BLaER1 treated with 17β-estradiol and CSF1 and Interleukin-3, amounts not matched to agents 10 nM and 100 nM (cell line): Measurements from ENCODE around the gene CKAP4.
A peak's percentile ranks its signal among the peaks of the same experiment; 100 is the strongest.

Experiments used
- H3K27ac ChIP-seq, 11 experiments: shearing (Covaris generic); formaldehyde crosslinking; 2 replicates each; pipeline ENCODE4 v1.8.1; 2022
- H3K27me3 ChIP-seq, 11 experiments: shearing (Covaris generic); formaldehyde crosslinking; 2 replicates each; pipeline ENCODE4 v1.8.1; 2022
- H3K36me3 ChIP-seq, 11 experiments: shearing (Covaris generic); formaldehyde crosslinking; 2 replicates each; pipeline ENCODE4 v1.8.1; 2022
- H3K4me1 ChIP-seq, 10 experiments: shearing (Covaris generic); formaldehyde crosslinking; 2 replicates each; pipeline ENCODE4 v1.8.1; 2022
- H3K4me2 ChIP-seq, 11 experiments: shearing (Covaris generic); formaldehyde crosslinking; 2 replicates each; pipeline ENCODE4 v1.8.1; 2022
- H3K4me3 ChIP-seq, 10 experiments: shearing (Covaris generic); formaldehyde crosslinking; 2 replicates each; pipeline ENCODE4 v1.8.1; 2022
- H3K9ac ChIP-seq, 11 experiments: shearing (Covaris generic); formaldehyde crosslinking; 2 replicates each; pipeline ENCODE4 v1.8.1; 2022
- H3K9me3 ChIP-seq, 11 experiments: shearing (Covaris generic); formaldehyde crosslinking; replicated peaks in 1 of 11; 2 replicates each; pipeline ENCODE4 v1.8.1; 2022
- H4K20me1 ChIP-seq, 11 experiments: shearing (Covaris generic); formaldehyde crosslinking; 2 replicates each; pipeline ENCODE4 v1.8.1; 2022
- Cebpa-rat ChIP-seq, 11 experiments: shearing (Covaris generic); IDR thresholded peaks; 2 replicates each; pipeline ENCODE4 v1.8.1; 2022

Gene CKAP4

GRCh38 chr12:106247674-106248311 lies at the start of gene CKAP4:
TSS of gene CKAP4 (minus strand) at chr12:106248020. CDS start at chr12:106247851, 169 bp downstream.
- Histone ChIP-seq H3K9me3 (no peaks in the 10 kb centered on the region), H3K4me2 (peak within 1 kb of the TSS; percentile 78 to 98 (median 95)), H3K4me3 (peak within 1 kb of the TSS; percentile 82 to 98 (median 89)), H4K20me1 (peaks cover 0 to 33% (median 27%) of the 10 kb centered on the region in 11 experiments; a peak in 13 of 22 replicates), H3K9ac (peak within 1 kb of the TSS; percentile 89 to 98 (median 95)), H3K36me3 (peaks cover 5 to 34% (median 23%) of the 10 kb centered on the region in 11 experiments; a peak in 21 of 22 replicates), H3K27me3 (no peaks in the 10 kb centered on the region), H3K27ac (peak within 1 kb of the TSS; percentile 78 to 98 (median 93)), H3K4me1 (peaks cover 41 to 76% (median 56%) of the 10 kb centered on the region in 10 experiments)
- TF ChIP-seq Cebpa-rat (IDR thresholded peaks at IDR 0.05) = no peak

GRCh38 chr12:106297075-106297474 lies 49.3 kb upstream of the CKAP4 start:
- Histone ChIP-seq H3K36me3 (no peaks in the 10 kb centered on the region), H3K27ac (no peak overlapping the region), H3K9ac (no peak overlapping the region), H3K9me3 (no peaks in the 10 kb centered on the region), H3K4me3 (no peak overlapping the region), H3K4me2 (no peak overlapping the region), H3K27me3 (no peaks in the 10 kb centered on the region), H4K20me1 (no peaks in the 10 kb centered on the region), H3K4me1 (peaks cover 7 to 17% (median 13%) of the 10 kb centered on the region in 10 experiments; a peak in 19 of 20 replicates)
- no peak for TF ChIP-seq Cebpa-rat (IDR thresholded peaks at IDR 0.05)

GRCh38 chr12:106296179-106296877 lies 48.5 kb upstream of the CKAP4 start:
- Histone ChIP-seq H3K9ac (no peak overlapping the region), H3K4me1 (peaks cover under 1 to 9% (median 6%) of the 10 kb centered on the region in 10 experiments; a peak in 18 of 20 replicates), H3K4me2 (no peak overlapping the region), H3K27ac (no peak overlapping the region), H3K9me3 (no peaks in the 10 kb centered on the region), H3K36me3 (no peaks in the 10 kb centered on the region), H4K20me1 (no peaks in the 10 kb centered on the region), H3K4me3 (no peak overlapping the region), H3K27me3 (no peaks in the 10 kb centered on the region)
- no peak for TF ChIP-seq Cebpa-rat (IDR thresholded peaks at IDR 0.05)

GRCh38 chr12:106292339-106292738 lies 44.5 kb upstream of the CKAP4 start:
- Histone ChIP-seq H3K4me3 (no peak overlapping the region), H3K36me3 (no peaks in the 10 kb centered on the region), H3K4me2 (no peak overlapping the region), H3K27ac (no peak overlapping the region), H3K4me1 (peaks cover 6 to 22% (median 8%) of the 10 kb centered on the region in 10 experiments; a peak in 15 of 20 replicates), H4K20me1 (no peaks in the 10 kb centered on the region), H3K9me3 (no peaks in the 10 kb centered on the region), H3K9ac (no peak overlapping the region), H3K27me3 (no peaks in the 10 kb centered on the region)
- no peak for TF ChIP-seq Cebpa-rat (IDR thresholded peaks at IDR 0.05)

GRCh38 chr12:106291342-106291741 lies 43.5 kb upstream of the CKAP4 start:
- no peaks in the 10 kb centered on the region for H4K20me1 ChIP-seq
- no peak overlapping the region for H3K27ac ChIP-seq
- TF ChIP-seq Cebpa-rat (IDR thresholded peaks at IDR 0.05) = no peak
- H3K9me3 ChIP-seq = no peaks in the 10 kb centered on the region
- no peak overlapping the region for H3K4me2 ChIP-seq
- peaks cover 6 to 29% (median 9%) of the 10 kb centered on the region in 10 experiments; a peak in 18 of 20 replicates for H3K4me1 ChIP-seq
- no peaks in the 10 kb centered on the region for H3K36me3 ChIP-seq
- H3K4me3 ChIP-seq = no peak overlapping the region
- H3K9ac ChIP-seq = no peak overlapping the region
- no peaks in the 10 kb centered on the region for H3K27me3 ChIP-seq

GRCh38 chr12:106290666-106291065 lies 42.8 kb upstream of the CKAP4 start:
- Histone ChIP-seq H3K27ac (no peak overlapping the region), H3K9ac (no peak overlapping the region), H3K4me1 (peaks cover 11 to 36% (median 15%) of the 10 kb centered on the region in 10 experiments), H4K20me1 (no peaks in the 10 kb centered on the region), H3K4me2 (no peak overlapping the region), H3K9me3 (no peaks in the 10 kb centered on the region), H3K4me3 (no peak overlapping the region), H3K36me3 (no peaks in the 10 kb centered on the region), H3K27me3 (no peaks in the 10 kb centered on the region)
- no peak for TF ChIP-seq Cebpa-rat (IDR thresholded peaks at IDR 0.05)

- H3K9me3 ChIP-seq = no peaks in the 10 kb centered on the region
- peak overlapping the region in 8 of 11 experiments; percentile 18 to 53 (median 34); a peak in 11 of 22 replicates for H3K4me2 ChIP-seq
- no peaks in the 10 kb centered on the region for H4K20me1 ChIP-seq
- TF ChIP-seq Cebpa-rat (IDR thresholded peaks at IDR 0.05) = peak in 2 of 11 experiments; percentile 39 to 40; a peak in 3 of 22 replicates
- H3K4me1 ChIP-seq = peaks cover 22 to 47% (median 26%) of the 10 kb centered on the region in 10 experiments
- H3K27me3 ChIP-seq = no peaks in the 10 kb centered on the region
- H3K27ac ChIP-seq = peak overlapping the region in 4 of 11 experiments; percentile 1 to 58 (median 36); a peak in 7 of 22 replicates
- no peak overlapping the region for H3K9ac ChIP-seq
- no peak overlapping the region for H3K4me3 ChIP-seq
- H3K36me3 ChIP-seq = no peaks in the 10 kb centered on the region
These were observed 41.4 kb upstream of the CKAP4 start for GRCh38 chr12:106289196-106289681.

- peak overlapping the region; percentile 4 to 53 (median 33); a peak in 18 of 22 replicates for H3K4me2 ChIP-seq
- H3K27me3 ChIP-seq = no peaks in the 10 kb centered on the region
- peaks cover 23 to 49% (median 27%) of the 10 kb centered on the region in 10 experiments for H3K4me1 ChIP-seq
- H3K4me3 ChIP-seq = no peak overlapping the region
- H3K27ac ChIP-seq = peak overlapping the region in 5 of 11 experiments; percentile 1 to 58 (median 45); a peak in 9 of 22 replicates
- no peak for TF ChIP-seq Cebpa-rat (IDR thresholded peaks at IDR 0.05)
- no peaks in the 10 kb centered on the region for H3K9me3 ChIP-seq
- no peaks in the 10 kb centered on the region for H3K36me3 ChIP-seq
- no peaks in the 10 kb centered on the region for H4K20me1 ChIP-seq
- no peak overlapping the region for H3K9ac ChIP-seq
These were observed 40.8 kb upstream of the CKAP4 start for GRCh38 chr12:106288494-106289195.

- TF ChIP-seq Cebpa-rat (IDR thresholded peaks at IDR 0.05) = no peak
- H3K4me3 ChIP-seq = no peak overlapping the region
- no peak overlapping the region for H3K9ac ChIP-seq
- peaks cover 23 to 49% (median 27%) of the 10 kb centered on the region in 10 experiments for H3K4me1 ChIP-seq
- no peaks in the 10 kb centered on the region for H4K20me1 ChIP-seq
- H3K9me3 ChIP-seq = peaks cover 0 to 2% (median 0%) of the 10 kb centered on the region in 11 experiments; a peak in 4 of 22 replicates
- H3K36me3 ChIP-seq = no peaks in the 10 kb centered on the region
- no peak overlapping the region for H3K27ac ChIP-seq
- no peaks in the 10 kb centered on the region for H3K27me3 ChIP-seq
- H3K4me2 ChIP-seq = peak overlapping the region in 6 of 11 experiments; percentile 12 to 53 (median 37); a peak in 9 of 22 replicates
These were observed 40.3 kb upstream of the CKAP4 start for GRCh38 chr12:106288101-106288493.
